Mucosa of rectum (tissue), 2 donors: ENCODE measurements around the gene RNF25.
A peak's percentile ranks its signal among the peaks of the same experiment; 100 is the strongest.

Experiments used
- H3K27ac ChIP-seq, 2 donors: one replicate each; pipeline ENCODE4 v1.7.0; 2013; ENCODE audit warnings: inconsistent platforms in 2 of 2, low read depth in 2 of 2, low read length in 2 of 2
- H3K27me3 ChIP-seq, 2 donors: one replicate each; pipeline ENCODE4 v1.7.0; 2013; ENCODE audit warnings: low read length in 2 of 2; ENCODE audit not compliant: control insufficient read depth in 2 of 2, insufficient read depth in 2 of 2
- H3K36me3 ChIP-seq, 2 donors: one replicate each; pipeline ENCODE4 v1.7.0; 2013; ENCODE audit warnings: low read length in 2 of 2; ENCODE audit not compliant: control insufficient read depth in 2 of 2, insufficient read depth in 2 of 2
- H3K4me1 ChIP-seq, 2 donors: one replicate each; pipeline ENCODE4 v1.7.0; 2013; ENCODE audit warnings: low read length in 2 of 2, mild to moderate bottlenecking in 1 of 2; ENCODE audit not compliant: control insufficient read depth in 2 of 2, insufficient read depth in 2 of 2
- H3K4me3 ChIP-seq, 2 donors: one replicate each; pipeline ENCODE4 v1.7.0; 2013; ENCODE audit warnings: low read length in 2 of 2
- H3K9ac ChIP-seq, 2 donors: one replicate each; pipeline ENCODE4 v1.7.0; 2013; ENCODE audit warnings: low read length in 2 of 2, low read depth in 1 of 2, mild to moderate bottlenecking in 1 of 2
- H3K9me3 ChIP-seq, 2 donors: one replicate each; pipeline ENCODE4 v1.7.0; 2013; ENCODE audit warnings: low read length in 2 of 2; ENCODE audit not compliant: control insufficient read depth in 2 of 2
- donor health status: healthy.
- donor health status: Normal muscosa, but diverticular disease.

RNF25 gene

DNA sequence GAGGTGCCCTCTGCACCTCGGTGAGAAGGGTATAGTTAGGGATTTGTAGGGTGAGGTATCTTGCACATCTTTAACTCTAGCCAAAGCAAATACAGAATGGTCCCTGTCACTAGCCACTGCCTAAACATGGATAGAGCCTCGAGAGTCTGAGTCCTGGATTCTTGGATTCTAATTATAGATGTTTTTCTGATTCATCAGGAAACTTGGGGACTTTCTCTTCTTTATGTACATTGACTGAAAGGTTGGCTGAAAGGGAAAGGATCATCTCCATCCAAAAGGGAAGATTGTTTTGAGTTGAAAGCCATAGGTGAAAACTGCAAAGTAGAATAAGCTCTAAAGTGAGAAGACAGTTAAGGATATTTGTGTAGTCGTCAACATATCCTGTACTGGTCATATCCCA is 8.3 kb upstream of the RNF25 start:
- no peaks in the 10 kb centered on the region for H3K4me1 ChIP-seq
- H3K27me3 ChIP-seq: no peaks in the 10 kb centered on the region
- H3K36me3 ChIP-seq: peaks cover 10 to 19% of the 10 kb centered on the region in 2 donors
- no peak overlapping the region for H3K9ac ChIP-seq
- no peak overlapping the region for H3K4me3 ChIP-seq
- no peaks in the 10 kb centered on the region for H3K9me3 ChIP-seq
- no peak overlapping the region for H3K27ac ChIP-seq

- H3K9ac ChIP-seq: no peak overlapping the region
- H3K27ac ChIP-seq: no peak overlapping the region
- H3K27me3 ChIP-seq: no peaks in the 10 kb centered on the region
- peaks cover 7 to 16% of the 10 kb centered on the region in 2 donors for H3K36me3 ChIP-seq
- H3K9me3 ChIP-seq: no peaks in the 10 kb centered on the region
- H3K4me1 ChIP-seq: no peaks in the 10 kb centered on the region
- H3K4me3 ChIP-seq: no peak overlapping the region
These were observed 7.3 kb upstream of the RNF25 start for GRCh38 chr2:218679119-218679518.

DNA sequence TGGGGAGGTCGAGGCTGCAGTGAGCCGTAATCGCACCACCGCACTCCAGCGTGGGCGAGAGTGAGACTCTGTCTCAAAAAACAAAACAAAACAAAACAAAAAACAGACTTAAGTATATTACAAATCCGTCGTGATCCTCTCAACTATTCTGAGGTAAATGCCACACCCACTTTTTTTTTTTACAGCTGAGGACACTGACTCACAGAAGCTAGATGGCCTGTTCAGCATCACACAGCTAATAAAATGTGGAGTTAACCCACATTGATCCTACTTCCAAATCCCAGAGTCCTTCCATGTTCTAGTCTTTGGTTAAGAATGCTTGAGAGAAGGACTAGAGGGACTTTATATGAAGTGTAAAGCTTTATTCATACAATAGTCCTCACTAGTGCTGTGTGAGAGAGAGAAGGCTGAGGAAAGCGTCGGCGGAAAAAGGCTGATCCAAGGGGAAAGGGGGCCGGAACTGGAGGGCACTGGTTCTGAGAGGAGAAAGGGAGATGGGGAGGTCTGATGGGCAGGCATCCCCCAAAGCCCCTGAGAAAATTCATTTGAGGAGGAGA is 627 bp downstream of the RNF25 start:
- Histone ChIP-seq H3K27me3 (no peaks in the 10 kb centered on the region), H3K4me1 (peaks cover 13% of the 10 kb centered on the region in 2 donors), H3K4me3 (peak overlapping the region; percentile 77 to 94), H3K9ac (peak overlapping the region; percentile 77 to 80), H3K27ac (peak overlapping the region; percentile 52 to 66), H3K36me3 (peaks cover 14 to 22% of the 10 kb centered on the region in 2 donors), H3K9me3 (no peaks in the 10 kb centered on the region)

DNA sequence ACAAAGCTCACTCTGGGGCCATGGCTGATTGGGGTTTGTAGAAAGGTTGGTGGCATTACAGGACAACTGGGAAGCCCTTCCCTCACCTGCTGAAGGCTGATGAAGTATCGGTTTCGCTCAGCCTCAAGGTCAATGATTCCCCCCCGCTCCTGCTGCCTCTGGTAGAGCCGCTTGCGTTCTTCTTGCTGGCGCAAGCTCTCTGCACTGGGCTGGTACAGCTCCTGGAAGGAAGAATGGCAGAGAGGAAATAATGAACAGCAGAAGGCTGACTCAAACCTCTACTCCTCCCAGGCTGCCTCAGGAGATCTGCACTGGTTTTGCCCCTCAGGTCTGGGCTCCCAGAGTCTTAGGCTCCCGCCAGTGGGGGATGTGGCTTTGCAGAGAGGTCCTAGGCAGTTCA is 7.1 kb downstream of the RNF25 start:
- H3K9ac ChIP-seq: no peak overlapping the region
- no peaks in the 10 kb centered on the region for H3K27me3 ChIP-seq
- H3K27ac ChIP-seq: no peak overlapping the region
- H3K36me3 ChIP-seq: peaks cover 56 to 58% of the 10 kb centered on the region in 2 donors
- no peak overlapping the region for H3K4me3 ChIP-seq
- no peaks in the 10 kb centered on the region for H3K9me3 ChIP-seq
- H3K4me1 ChIP-seq: peaks cover 4 to 9% of the 10 kb centered on the region in 2 donors

DNA sequence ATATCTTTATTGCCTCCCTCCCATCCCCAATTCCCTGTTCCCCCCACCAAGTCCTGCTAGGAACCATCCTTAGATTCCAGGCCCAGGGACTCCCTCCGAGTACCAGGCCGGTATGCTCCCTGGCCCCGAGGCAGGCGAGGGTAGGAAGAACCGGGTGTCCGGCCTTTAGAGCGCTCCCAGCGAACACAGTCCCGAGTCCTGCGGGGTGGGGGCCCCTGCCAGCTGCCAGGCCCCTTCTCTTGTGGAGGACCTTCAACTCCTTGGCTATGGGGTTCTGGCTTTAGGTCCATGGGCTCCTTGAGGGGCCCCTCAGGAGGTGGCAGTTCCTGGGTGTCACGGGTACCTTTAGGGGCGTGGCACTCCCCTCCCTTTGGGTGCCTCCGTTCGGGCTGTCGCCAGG is 7.9 kb downstream of the RNF25 start:
- Histone ChIP-seq H3K27ac (no peak overlapping the region), H3K9ac (no peak overlapping the region), H3K9me3 (no peaks in the 10 kb centered on the region), H3K27me3 (no peaks in the 10 kb centered on the region), H3K4me3 (no peak overlapping the region), H3K36me3 (peaks cover 56 to 57% of the 10 kb centered on the region in 2 donors), H3K4me1 (peaks cover 5 to 9% of the 10 kb centered on the region in 2 donors)

GRCh38 chr2:218662827-218663226 is 9.0 kb downstream of the RNF25 start:
- no peaks in the 10 kb centered on the region for H3K27me3 ChIP-seq
- peaks cover 50 to 52% of the 10 kb centered on the region in 2 donors for H3K36me3 ChIP-seq
- H3K4me3 ChIP-seq: no peak overlapping the region
- H3K9ac ChIP-seq: no peak overlapping the region
- peaks cover 12 to 14% of the 10 kb centered on the region in 2 donors for H3K4me1 ChIP-seq
- no peak overlapping the region for H3K27ac ChIP-seq
- no peaks in the 10 kb centered on the region for H3K9me3 ChIP-seq

DNA sequence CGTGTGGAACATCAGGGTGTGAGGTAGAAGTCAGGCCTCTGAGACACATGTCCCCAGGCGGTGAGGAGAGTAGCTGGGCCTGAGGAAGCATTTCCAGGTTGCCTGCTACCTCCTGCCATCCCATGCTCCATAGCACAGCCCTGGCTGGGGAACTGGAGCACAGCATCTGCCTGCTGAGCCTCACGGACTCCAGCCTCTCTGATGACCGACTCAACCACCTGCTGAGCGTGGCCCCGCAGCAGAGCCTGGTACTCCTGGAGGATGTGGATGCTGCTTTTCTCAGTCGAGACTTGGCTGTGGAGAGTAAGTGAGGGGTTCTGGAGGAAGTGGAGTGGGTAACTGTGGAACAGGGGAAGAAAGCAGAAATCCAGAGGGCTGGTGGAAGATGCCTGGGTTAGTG is 9.4 kb downstream of the RNF25 start:
- Histone ChIP-seq H3K4me1 (peaks cover 12 to 14% of the 10 kb centered on the region in 2 donors), H3K4me3 (no peak overlapping the region), H3K9me3 (no peaks in the 10 kb centered on the region), H3K27ac (no peak overlapping the region), H3K9ac (no peak overlapping the region), H3K36me3 (peaks cover 46 to 48% of the 10 kb centered on the region in 2 donors), H3K27me3 (no peaks in the 10 kb centered on the region)

DNA sequence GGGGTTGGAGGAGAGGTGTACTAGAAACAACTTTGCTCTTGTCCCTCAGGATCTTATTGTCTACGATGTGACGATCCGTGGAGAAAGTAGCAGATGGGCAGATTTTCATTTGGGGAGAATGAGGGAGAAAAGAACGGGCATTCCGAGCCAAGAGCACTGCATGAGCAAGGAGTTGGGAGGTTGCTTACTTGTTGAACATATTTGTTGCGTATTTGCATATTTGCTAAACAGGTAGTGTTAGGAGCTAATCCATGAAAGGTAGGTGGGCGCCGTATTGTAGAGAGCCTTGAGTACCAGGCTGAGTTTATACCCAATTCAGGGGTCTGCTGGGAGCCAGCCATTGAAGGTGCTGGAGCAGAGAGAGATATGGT is 11.8 kb downstream of the RNF25 start:
- Histone ChIP-seq H3K36me3 (peaks cover 33 to 42% of the 10 kb centered on the region in 2 donors), H3K27ac (peak overlapping the region; percentile 34 to 75)

DNA sequence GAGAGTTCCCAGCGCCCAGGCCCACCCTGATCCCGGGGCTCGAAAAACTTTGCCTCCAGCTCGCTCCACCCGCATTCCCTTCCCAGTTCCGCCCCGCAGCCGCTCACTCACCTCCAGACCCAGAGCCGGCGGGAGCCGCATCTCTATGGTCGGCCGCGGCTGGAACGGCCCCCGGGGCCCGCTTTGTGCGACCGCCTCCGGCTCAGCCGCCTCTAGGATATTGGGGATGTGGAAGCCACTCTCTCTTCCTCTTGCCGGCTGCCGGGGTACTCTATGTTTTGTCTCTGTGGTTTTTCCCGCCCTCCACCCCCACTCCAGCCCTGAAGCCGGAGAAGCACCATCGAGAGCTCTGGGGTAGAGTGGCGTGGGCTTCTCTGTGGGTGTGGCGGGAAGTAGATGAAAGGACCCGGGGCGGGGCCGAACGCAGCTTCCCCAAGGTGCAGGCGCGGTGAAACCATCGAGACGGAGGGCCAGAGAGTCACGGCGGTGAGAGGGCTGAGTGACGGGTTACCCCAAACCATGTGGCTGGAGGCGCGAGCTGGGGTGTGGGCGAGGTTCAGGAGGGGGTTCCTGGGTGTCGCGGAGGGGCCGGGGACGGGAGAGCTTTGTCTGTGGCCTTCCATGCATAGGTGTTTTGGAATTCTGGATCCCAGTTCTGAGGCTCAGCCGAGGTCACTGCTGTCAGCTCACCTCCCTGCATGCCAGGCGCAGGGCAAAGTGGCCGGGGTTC is 12.4 kb downstream of the RNF25 start, which contains the start of the genes BCS1L and ZNF142:
BCS1L (plus strand) TSS at position 426 of the 730 bp plus-strand sequence. CDS start 1,305 bp downstream, outside the sequence.
ZNF142 (minus strand) TSS at position 366 of the 730 bp plus-strand sequence. CDS start 3,194 bp downstream, outside the sequence.
- Histone ChIP-seq H3K36me3 (peaks cover 32 to 42% of the 10 kb centered on the region in 2 donors), H3K27me3 (no peaks in the 10 kb centered on the region), H3K4me1 (peaks cover 12 to 14% of the 10 kb centered on the region in 2 donors), H3K4me3 (peak within 1 kb of the TSS; percentile 78 to 94), H3K9ac (peak within 1 kb of the TSS; percentile 74 to 75), H3K27ac (peak within 1 kb of the TSS; percentile 71 to 75), H3K9me3 (no peaks in the 10 kb centered on the region)

More for the DNA sequence above, 11.8 kb downstream of the RNF25 start:
- Histone ChIP-seq H3K9me3 (no peaks in the 10 kb centered on the region), H3K4me3 (peak overlapping the region; percentile 78 to 94), H3K27me3 (no peaks in the 10 kb centered on the region), H3K9ac (peak overlapping the region; percentile 42 to 75), H3K4me1 (peaks cover 12 to 14% of the 10 kb centered on the region in 2 donors)

- H3K36me3 ChIP-seq: peaks cover 27 to 43% of the 10 kb centered on the region in 2 donors
- peak overlapping the region; percentile 78 to 94 for H3K4me3 ChIP-seq
- H3K9ac ChIP-seq: peak overlapping the region; percentile 74 to 75
- H3K9me3 ChIP-seq: no peaks in the 10 kb centered on the region
- peak overlapping the region; percentile 71 to 75 for H3K27ac ChIP-seq
- H3K4me1 ChIP-seq: peaks cover 12 to 14% of the 10 kb centered on the region in 2 donors
- H3K27me3 ChIP-seq: no peaks in the 10 kb centered on the region
These were observed 13.0 kb downstream of the RNF25 start for GRCh38 chr2:218658671-218659257.
